ENCODE measurements around the gene LRRC4B. TPM values are rescaled to one million over a fixed set of nuclear protein-coding genes. Genes with fewer than 3 reads are reported as not detected.

LRRC4B gene
- total RNA-seq, 1 experiment from 2014 or later: 3.8 TPM

- Histone ChIP-seq H4K5ac (ENCODE audit: insufficient read length, low read depth, low read length) (no peak overlapping the region), H2BK20ac (ENCODE audit: low read depth, low read length, poor library complexity, severe bottlenecking) (no peak overlapping the region), H3K79me2 (ENCODE audit: insufficient read depth, low read length) (no peaks in the 10 kb centered on the region), H3K56ac (ENCODE audit: insufficient read length, low read depth, low read length) (no peak overlapping the region), H2AFZ (ENCODE audit: low read length) (no peak overlapping the region), H2BK15ac (ENCODE audit: low read depth, low read length) (no peak overlapping the region), H3K4me1 (ENCODE audit: insufficient read depth, low read length) (no peaks in the 10 kb centered on the region), H3K18ac (ENCODE audit: insufficient read length, low read depth, low read length) (no peak overlapping the region), H3K4me2 (ENCODE audit: insufficient read depth, insufficient read length, low read length) (peak overlapping the region; percentile 74), H2BK12ac (ENCODE audit: insufficient read length, low read depth, low read length) (no peak overlapping the region), H4K91ac (ENCODE audit: insufficient read length, low read depth, low read length) (no peak overlapping the region), H3K23me2 (ENCODE audit: insufficient read length, low read depth, low read length, poor library complexity, severe bottlenecking) (peaks cover 1% of the 10 kb centered on the region), H3K23ac (ENCODE audit: insufficient read length, low read depth, low read length) (no peak overlapping the region), H3K27ac (ENCODE audit: insufficient read length, low read depth, low read length) (no peak overlapping the region), H4K20me1 (ENCODE audit: control insufficient read depth, insufficient read depth, insufficient read length) (no peaks in the 10 kb centered on the region), H3K9me3 (ENCODE audit: control insufficient read depth, low read depth, low read length) (no peaks in the 10 kb centered on the region), H3K9ac (ENCODE audit: extremely low read depth, insufficient read length, low read length) (no peak overlapping the region), H2BK120ac (ENCODE audit: low read depth, low read length, poor library complexity, severe bottlenecking) (no peak overlapping the region), H3K79me1 (ENCODE audit: insufficient read depth, low read depth, low read length, poor library complexity, severe bottlenecking) (no peaks in the 10 kb centered on the region), H2BK5ac (ENCODE audit: insufficient read length, low read length) (no peak overlapping the region), H3K4ac (ENCODE audit: low read depth, low read length) (no peak overlapping the region), H4K8ac (replicated peaks; ENCODE audit: insufficient read length, low read depth, low read length) (no peak overlapping the region), H3K14ac (ENCODE audit: insufficient read depth, low read length) (no peak overlapping the region), H3K27me3 (ENCODE audit: insufficient read depth, low read length) (no peaks in the 10 kb centered on the region; the same call in 1 of the 2 replicates), H3T11ph (ENCODE audit: low read length) (no peak overlapping the region), H2AK5ac (ENCODE audit: insufficient read length, low read length) (no peak overlapping the region)
- DNase-seq: no peak
- Mint-ChIP-seq H3K27me3 (ENCODE audit: low read depth) (peaks cover 72% of the 10 kb centered on the region), H3K27ac (no peak overlapping the region), H3K36me3 (ENCODE audit: insufficient read depth in 1 of 3, low read depth in 3 of 3) (peaks cover 0 to 5% (median 0%) of the 10 kb centered on the region in 3 experiments; a peak in 1 of 7 replicates), H3K4me1 (peaks cover 9 to 42% of the 10 kb centered on the region in 2 experiments), H3K4me3 (peak overlapping the region; percentile 15 to 95; a peak in 3 of 5 replicates), H3K9me3 (no peaks in the 10 kb centered on the region; a peak in 1 of 5 replicates)
- no peak for TF ChIP-seq CTCF (conservative IDR thresholded peaks at IDR 0.05)
- WGBS (ENCODE audit: extremely low coverage, insufficient read length, low lambda C conversion rate): no CpG with 5 or more reads among the region's 8 CpGs
These were observed 17.7 kb downstream of the LRRC4B start for GRCh38 chr19:50550594-50550966.
